Measurements from ENCODE around the gene KIAA1671. TPM values are rescaled to one million over a fixed set of nuclear protein-coding genes. Genes with fewer than 3 reads are reported as not detected.
"Not testable (repeated sequence)": the region's sequence is repeated elsewhere in the genome, so short reads cannot be mapped to it uniquely, and the experiment has no call there.

KIAA1671 gene
- polyA plus RNA-seq, 1 of the 3 experiments (the other 2 are of a cell fraction) = 7.4 TPM

- Histone ChIP-seq H3K9me2 (no peaks in the 10 kb centered on the region), H3K9ac (no peak overlapping the region), H3K27ac (ENCODE audit: low read depth in 2 of 2, low read length in 1 of 2) (no peak overlapping the region), H2AFZ (ENCODE audit: low read depth) (no peak overlapping the region), H3K4me3 (ENCODE audit: low read depth in 2 of 2, low read length in 1 of 2) (no peak overlapping the region), H3K9me3 (no peaks in the 10 kb centered on the region), H3K27me3 (ENCODE audit: insufficient read depth) (no peaks in the 10 kb centered on the region), H4K20me1 (ENCODE audit: insufficient read depth) (no peaks in the 10 kb centered on the region), H3K4me2 (no peak overlapping the region), H3K4me1 (ENCODE audit: control insufficient read depth in 1 of 2, insufficient read depth in 2 of 2, low read depth in 1 of 2, low read length in 1 of 2) (peaks cover 0 to 4% of the 10 kb centered on the region in 2 experiments; a peak in 1 of 4 replicates), H3F3A (replicated peaks; ENCODE audit: insufficient read depth) (no peaks in the 10 kb centered on the region), H3K79me2 (ENCODE audit: insufficient read depth) (no peaks in the 10 kb centered on the region), H3K36me3 (replicated peaks in 1 of 2; ENCODE audit: control insufficient read depth in 1 of 2, insufficient read depth in 2 of 2, low read length in 1 of 2) (no peaks in the 10 kb centered on the region)
- ChIA-PET POLR2A (no interaction called here), CTCF (interaction anchor here (0.7 to 3.9 kb wide), 2 partner anchors 464 to 535 kb away, joined by 3 to 52 read pairs; no protein-coding TSS in a partner anchor)
- TF ChIP-seq RAD21 (IDR thresholded peaks at IDR 0.05; ENCODE audit: low read length) = peak; percentile 27
- no peak for TF ChIP-seq NRF1 (IDR thresholded peaks at IDR 0.05; ENCODE audit: low read depth, low read length)
- WGBS (ENCODE audit: low lambda C conversion rate) = 86% methylated on average over 4 of the region's 4 CpGs
- no peak for DNase-seq
These were observed 285.0 kb downstream of the KIAA1671 start for GRCh38 chr22:25237503-25237902.

DNA sequence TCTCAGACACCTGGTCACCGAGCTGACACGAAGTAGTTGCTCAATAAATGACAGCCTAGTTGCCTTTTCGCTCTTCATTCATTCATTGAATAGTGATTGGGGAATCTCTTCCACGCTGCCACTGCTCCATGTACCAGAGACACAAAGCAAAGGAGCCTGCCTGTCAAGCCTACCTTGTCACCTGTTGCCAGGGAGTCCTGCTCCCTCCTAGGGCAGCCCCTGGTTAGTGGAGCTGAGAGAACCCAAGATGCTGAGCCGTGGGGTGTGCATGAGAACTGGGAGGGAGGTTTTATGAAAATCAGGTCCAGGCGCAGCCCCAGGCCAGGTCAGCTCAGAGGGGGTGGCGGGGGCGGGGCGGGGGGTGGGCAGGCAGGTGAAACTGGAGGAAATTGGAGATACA, 285.5 kb downstream of the KIAA1671 start:
- POLR2A ChIA-PET = not testable (repeated sequence)

More for the DNA sequence above, 285.5 kb downstream of the KIAA1671 start:
- H3K36me3 ChIP-seq (replicated peaks in 1 of 2; ENCODE audit: control insufficient read depth in 1 of 2, insufficient read depth in 2 of 2, low read length in 1 of 2); H3F3A ChIP-seq (replicated peaks; ENCODE audit: insufficient read depth); H3K9me2 ChIP-seq; CTCF ChIA-PET; H3K4me3 ChIP-seq (ENCODE audit: low read depth in 2 of 2, low read length in 1 of 2); H3K9me3 ChIP-seq; H3K79me2 ChIP-seq (ENCODE audit: insufficient read depth); H3K27me3 ChIP-seq (ENCODE audit: insufficient read depth); H3K4me2 ChIP-seq; H3K27ac ChIP-seq (ENCODE audit: low read depth in 2 of 2, low read length in 1 of 2); H4K20me1 ChIP-seq (ENCODE audit: insufficient read depth); H3K4me1 ChIP-seq (ENCODE audit: control insufficient read depth in 1 of 2, insufficient read depth in 2 of 2, low read depth in 1 of 2, low read length in 1 of 2); DNase-seq; H3K9ac ChIP-seq; H2AFZ ChIP-seq (ENCODE audit: low read depth): not testable (repeated sequence)
- WGBS (ENCODE audit: low lambda C conversion rate) = 62% methylated on average over 9 of the region's 9 CpGs

Small RNAs within 50 kb of the gene (small RNA-seq; reads per million reads assigned to genes)
- gene Z99916.2 = 0 reads per million in 7 experiments

Other genes with a start within 250 kb of the KIAA1671 start
- not detected in 2 replicates for gene PIWIL3, start 178.0 kb upstream of the KIAA1671 start, polyA plus RNA-seq (2012; rRNA removed)
- 0.15 and 0.26 TPM in 2 replicates for gene SGSM1, start 146.5 kb upstream of the KIAA1671 start, polyA plus RNA-seq (2012; rRNA removed)
- not detected in 2 replicates for gene LHFPL7, start 6.0 kb upstream of the KIAA1671 start, polyA plus RNA-seq (2012; rRNA removed)
- 0.10 and 0.35 TPM in 2 replicates for gene CRYBB3, start 247.1 kb downstream of the KIAA1671 start, polyA plus RNA-seq (2012; rRNA removed)